PC-9 (cell line): Measurements from ENCODE around the gene WRAP73. TPM values are rescaled to one million over a fixed set of nuclear protein-coding genes. Genes with fewer than 3 reads are reported as not detected.

Experiments used
- BruUV-seq: library from RNA; stranded (reverse); fragments of 400-500 nt; replicated peaks from 2 replicates; lab custom pipeline; 2021; lab: Mats Ljungman, UMichigan
- CTCF ChIA-PET: fragments of 300-600 bp; sonication (Branson Sonifier 250); formaldehyde crosslinking; loops from one replicate; lab custom pipeline; 2022; ENCODE audit warnings: antibody characterized with exemption; lab: Charles Lee
- POLR2A ChIA-PET: fragments of 300-600 bp; sonication (Branson Sonifier 250); formaldehyde crosslinking; loops from one replicate; lab custom pipeline; 2022; ENCODE audit warnings: antibody characterized with exemption; ENCODE audit not compliant: unreplicated experiment; lab: Charles Lee
- DNase-seq, 2 experiments: peaks; one replicate each; pipeline versions ENCODE4 v3.0.0 to v3.0.0-alpha.2; 2015 to 2022; ENCODE audit warnings: mixed read lengths in 1 of 2
- H2AFZ ChIP-seq: fragments of 200-600 bp; sonication (generic); 2 replicates; pipeline ENCODE4 v1.8.1; 2017; ENCODE audit warnings: antibody characterized with exemption
- H3F3A ChIP-seq: fragments of 200-600 bp; sonication (generic); 2 replicates; pipeline ENCODE4 v1.8.1; 2017; ENCODE audit warnings: antibody characterized with exemption, mild to moderate bottlenecking, low read depth; ENCODE audit not compliant: insufficient read depth
- H3K27ac ChIP-seq: fragments of 200-600 bp; sonication (generic); 2 replicates; pipeline ENCODE4 v1.6.1; 2016; ENCODE audit warnings: mixed run types
- H3K27me3 ChIP-seq: fragments of 200-600 bp; sonication (generic); 2 replicates; pipeline ENCODE4 v1.6.1; 2016; ENCODE audit warnings: low read depth, mixed run types; ENCODE audit not compliant: insufficient read depth
- H3K36me3 ChIP-seq: fragments of 200-600 bp; sonication (generic); 2 replicates; pipeline ENCODE4 v1.6.1; 2016; ENCODE audit warnings: low read depth, mixed run types
- H3K4me1 ChIP-seq: fragments of 200-600 bp; sonication (generic); replicated peaks from 2 replicates; pipeline ENCODE4 v1.6.1; 2016; ENCODE audit warnings: mixed run types; ENCODE audit not compliant: insufficient read depth
- H3K4me2 ChIP-seq: fragments of 200-600 bp; sonication (generic); 2 replicates; pipeline ENCODE4 v1.6.1; 2017; ENCODE audit warnings: mixed run types
- H3K4me3 ChIP-seq: fragments of 200-600 bp; sonication (generic); 2 replicates; pipeline ENCODE4 v1.6.1; 2016; ENCODE audit warnings: mixed run types
- H3K79me2 ChIP-seq: fragments of 200-600 bp; sonication (generic); 2 replicates; pipeline ENCODE4 v1.6.1; 2017; ENCODE audit warnings: low read depth, mixed run types
- H3K9me2 ChIP-seq: fragments of 200-600 bp; sonication (generic); 2 replicates; pipeline ENCODE4 v1.8.1; 2017; ENCODE audit warnings: mild to moderate bottlenecking; ENCODE audit not compliant: insufficient read depth
- H3K9me3 ChIP-seq: fragments of 200-600 bp; sonication (generic); 2 replicates; pipeline ENCODE4 v1.8.1; 2016; ENCODE audit warnings: low read depth; ENCODE audit not compliant: insufficient read depth
- H4K20me1 ChIP-seq: fragments of 200-600 bp; sonication (generic); 2 replicates; pipeline ENCODE4 v1.8.1; 2017; ENCODE audit not compliant: insufficient read depth
- CTCF ChIP-seq: fragments of 200-600 bp; sonication (generic); conservative IDR thresholded peaks from 2 replicates; pipeline ENCODE4 v1.6.1; 2017; ENCODE audit warnings: mixed run types, antibody characterized with exemption, mild to moderate bottlenecking, moderate library complexity
- EZH2 ChIP-seq: fragments of 200-600 bp; sonication (generic); IDR thresholded peaks from 2 replicates; pipeline ENCODE4 v1.8.0; 2017; ENCODE audit warnings: antibody characterized with exemption, low read depth
- intact Hi-C: fragments of 100-400 bp; cut with micrococcal nuclease; formaldehyde crosslinking; loops from one replicate; pipeline ENCODE4 v1.10.0; 2022; ENCODE audit not compliant: unreplicated experiment
- total RNA-seq: library from RNA; stranded (reverse); gene quantifications from 2 replicates; pipeline ENCODE4 v1.2.3, GENCODE V29; 2021

Gene WRAP73
- total RNA-seq, 1 experiment from 2014 or later: 25.5 TPM

- Histone ChIP-seq H3K4me3 (no peak overlapping the region), H3K27ac (no peak overlapping the region), H3K4me2 (no peak overlapping the region), H3K36me3 (no peaks in the 10 kb centered on the region), H3K4me1 (no peaks in the 10 kb centered on the region), H4K20me1 (no peaks in the 10 kb centered on the region), H3K79me2 (no peaks in the 10 kb centered on the region), H2AFZ (no peak overlapping the region), H3K27me3 (no peaks in the 10 kb centered on the region), H3K9me3 (no peaks in the 10 kb centered on the region), H3F3A (peaks cover 9% of the 10 kb centered on the region; the same call in 1 of the 2 replicates), H3K9me2 (no peaks in the 10 kb centered on the region)
- intact Hi-C loops: no loop called here
- no peak; the same call in 1 of the 2 replicates for TF ChIP-seq CTCF
- BruUV-seq: no TSS peak
- CTCF ChIA-PET: interaction anchor here (0.6 kb wide), 1 partner anchor 77 kb away, joined by 3 read pairs; no protein-coding TSS in a partner anchor
- no peak for DNase-seq
- POLR2A ChIA-PET: no interaction called here
Measured at GRCh38 chr1:3590951-3591865, 58.7 kb downstream of the WRAP73 start.

- no peak for TF ChIP-seq CTCF
- TF ChIP-seq EZH2: no peak
- no peaks in the 10 kb centered on the region for H3K79me2 ChIP-seq
- DNase-seq: no peak
- H3K9me2 ChIP-seq: no peaks in the 10 kb centered on the region
- no peaks in the 10 kb centered on the region for H3K36me3 ChIP-seq
- POLR2A ChIA-PET: no interaction called here
- H3K4me2 ChIP-seq: no peak overlapping the region
- no peak overlapping the region for H2AFZ ChIP-seq
- intact Hi-C loops: no loop called here
- no peaks in the 10 kb centered on the region for H3K27me3 ChIP-seq
- BruUV-seq: no TSS peak
- CTCF ChIA-PET: no interaction called here
- H3K9me3 ChIP-seq: no peaks in the 10 kb centered on the region
- H4K20me1 ChIP-seq: no peaks in the 10 kb centered on the region
- no peak overlapping the region for H3K4me3 ChIP-seq
- H3F3A ChIP-seq: peaks cover 12% of the 10 kb centered on the region; the same call in 1 of the 2 replicates
- H3K4me1 ChIP-seq: no peaks in the 10 kb centered on the region
- no peak overlapping the region for H3K27ac ChIP-seq
Measured at GRCh38 chr1:3590139-3590763, 59.7 kb downstream of the WRAP73 start.

- Histone ChIP-seq H3K4me3 (no peak overlapping the region), H3K36me3 (no peaks in the 10 kb centered on the region), H3K9me2 (no peaks in the 10 kb centered on the region), H3K27me3 (no peaks in the 10 kb centered on the region), H3K4me1 (no peaks in the 10 kb centered on the region), H3K79me2 (no peaks in the 10 kb centered on the region), H4K20me1 (no peaks in the 10 kb centered on the region), H3K9me3 (no peaks in the 10 kb centered on the region), H3K4me2 (no peak overlapping the region), H3K27ac (no peak overlapping the region), H2AFZ (no peak overlapping the region), H3F3A (peaks cover 12% of the 10 kb centered on the region; the same call in 1 of the 2 replicates)
- ChIA-PET CTCF (interaction anchor here (0.6 to 1.1 kb wide), 3 partner anchors 31 to 98 kb away, joined by 3 to 5 read pairs (median 5); no protein-coding TSS in a partner anchor), POLR2A (no interaction called here)
- no peak for TF ChIP-seq CTCF
- TF ChIP-seq EZH2: no peak
- no peak for DNase-seq
- BruUV-seq: no TSS peak
- intact Hi-C loops: no loop called here
Measured at GRCh38 chr1:3588395-3588794, 61.5 kb downstream of the WRAP73 start.
